Right hindlimb (tissue), 1 donor: ENCODE results near the gene SMCR8.
A peak's percentile ranks its signal among the peaks of the same experiment; 100 is the strongest.
"Not testable (repeated sequence)": the region's sequence is repeated elsewhere in the genome, so short reads cannot be mapped to it uniquely, and the experiment has no call there.

Experiments
- DNase-seq: peaks from one replicate; pipeline ENCODE4 v3.0.0-alpha.2; 2018

Gene SMCR8

DNA sequence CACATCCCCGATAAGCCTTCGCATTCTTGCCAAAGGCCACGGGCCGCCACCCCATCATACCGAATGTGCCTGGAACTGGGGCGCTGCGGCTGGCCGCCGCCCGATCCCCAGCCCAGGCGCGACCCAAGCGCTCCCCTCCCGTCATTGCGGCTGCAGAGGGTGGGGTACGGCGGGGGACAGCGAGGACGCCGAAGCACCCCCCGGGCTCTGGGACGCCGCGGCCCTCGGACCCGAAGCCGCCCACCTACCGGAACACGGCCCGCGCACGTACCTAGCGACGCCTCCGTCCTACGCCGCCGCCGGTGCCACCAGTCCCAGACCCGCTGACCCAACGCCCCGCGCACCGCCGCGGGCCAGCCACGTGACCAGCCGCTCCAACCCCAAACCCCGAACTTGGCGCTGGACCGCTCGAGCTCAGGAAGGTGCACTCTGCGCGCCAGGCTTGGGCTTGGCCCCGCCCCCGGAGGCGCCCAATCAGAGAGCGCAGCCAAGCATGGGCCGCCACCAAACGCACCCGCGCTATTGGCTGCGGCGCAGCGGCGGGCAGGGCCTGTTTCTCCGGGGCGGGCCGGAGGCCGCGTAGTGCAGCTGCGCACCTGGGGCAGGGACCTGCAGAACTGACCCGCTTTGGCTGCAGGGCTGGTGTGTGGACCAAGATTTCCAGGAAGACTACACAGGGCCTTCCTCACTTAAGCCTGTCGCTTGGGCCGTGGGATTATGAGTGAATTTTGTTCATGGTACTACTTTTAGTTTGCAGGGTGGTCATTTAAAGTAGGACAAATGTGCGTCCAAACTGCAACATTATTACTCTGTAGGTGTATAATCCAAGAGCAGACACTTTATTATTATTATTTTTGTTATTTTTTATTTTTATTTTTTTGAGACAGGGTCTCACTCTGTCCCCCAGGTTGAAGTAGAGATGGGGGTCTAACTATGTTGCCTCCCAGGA is 48.3 kb downstream of the SMCR8 start, which contains the start of gene SHMT1:
TSS of gene SHMT1 (minus strand) at position 450 of the 949 bp plus-strand sequence. CDS start 7,569 bp downstream, outside the sequence.
- peak; percentile 94 for DNase-seq

GRCh38 chr17:18364166-18364565 is 49.1 kb downstream of the SMCR8 start:
- DNase-seq = no peak

DNA sequence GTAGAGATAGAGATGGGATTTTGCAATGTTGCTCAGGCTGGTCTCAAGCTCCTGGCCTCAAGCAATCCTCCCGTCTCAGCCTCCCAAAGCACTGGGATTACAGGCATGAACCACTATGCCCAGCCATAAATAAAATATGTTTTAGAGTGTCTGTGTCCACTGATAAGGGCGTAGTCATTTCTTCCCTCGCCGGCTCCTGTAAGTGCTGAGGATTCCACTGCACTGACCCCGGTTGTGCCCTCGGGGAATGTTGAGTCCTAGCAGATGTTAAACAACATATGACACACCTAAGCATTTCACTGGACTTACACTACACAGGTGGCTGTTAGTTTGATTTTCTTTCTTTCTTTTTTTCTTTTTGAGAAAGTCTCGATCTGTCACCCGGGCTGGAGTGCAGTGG is 53.9 kb downstream of the SMCR8 start:
- DNase-seq = no peak

DNA sequence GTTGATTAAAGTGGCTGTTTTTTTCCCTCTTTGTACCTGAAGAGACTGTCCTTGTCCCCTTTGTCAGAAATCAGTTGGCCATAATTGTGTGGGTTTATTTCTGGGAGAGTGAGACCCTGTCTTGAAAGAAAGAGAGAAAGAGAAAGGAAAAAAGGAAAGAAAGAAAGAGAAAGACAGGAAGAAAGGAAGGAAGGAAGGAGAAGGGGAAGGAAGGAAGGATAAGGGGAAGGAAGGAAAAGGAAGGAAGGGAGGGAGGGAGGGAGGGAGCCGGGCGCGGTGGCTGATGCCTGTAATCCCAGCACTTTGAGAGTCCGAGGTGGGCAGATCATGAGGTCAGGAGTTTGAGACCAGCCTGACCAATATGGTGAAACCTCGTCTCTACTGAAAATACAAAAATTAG is 55.7 kb downstream of the SMCR8 start:
- no peak for DNase-seq

DNA sequence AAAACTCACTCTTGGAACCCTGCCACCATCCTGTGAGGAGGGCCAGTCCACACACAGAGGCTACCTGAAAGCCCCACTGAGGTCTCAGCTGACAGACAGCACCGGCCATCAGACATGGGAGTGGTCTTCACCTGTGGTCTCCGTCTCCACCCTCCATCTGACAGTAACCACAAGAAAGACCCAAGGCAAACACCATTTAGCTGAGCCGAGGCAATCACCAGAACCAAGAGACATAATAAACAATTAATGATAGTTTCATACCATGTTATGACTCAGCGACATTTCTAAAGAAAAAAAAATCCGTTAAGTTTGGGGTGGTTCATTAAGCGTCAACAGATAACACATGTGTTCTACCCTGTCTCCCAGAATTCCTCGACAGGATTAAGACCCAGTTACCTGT is 56.4 kb downstream of the SMCR8 start:
- no peak for DNase-seq

DNA sequence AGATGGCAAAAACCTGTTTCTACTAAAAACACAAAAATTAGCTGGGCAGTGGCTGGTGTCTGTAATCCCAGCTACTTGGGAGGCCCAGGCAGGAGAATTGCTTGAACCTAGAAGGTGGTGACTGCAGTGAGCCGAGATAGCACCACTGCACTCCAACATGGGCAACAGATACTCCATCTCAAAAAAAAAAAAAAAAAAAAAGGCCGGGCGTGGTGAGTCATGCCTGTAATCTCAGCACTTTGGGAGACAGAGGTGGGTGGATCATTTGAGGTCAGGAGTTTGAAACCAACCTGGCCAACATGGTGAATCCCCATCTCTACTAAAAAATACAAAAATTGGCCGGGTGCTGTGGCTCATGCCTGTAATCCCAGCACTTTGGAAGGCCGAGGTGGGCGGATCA is 58.1 kb downstream of the SMCR8 start:
- DNase-seq = not testable (repeated sequence)

- no peak for DNase-seq
These were observed 59.1 kb downstream of the SMCR8 start for GRCh38 chr17:18374216-18374615.
